ENCODE measurements around the gene DIS3L2.

DIS3L2 gene

DNA sequence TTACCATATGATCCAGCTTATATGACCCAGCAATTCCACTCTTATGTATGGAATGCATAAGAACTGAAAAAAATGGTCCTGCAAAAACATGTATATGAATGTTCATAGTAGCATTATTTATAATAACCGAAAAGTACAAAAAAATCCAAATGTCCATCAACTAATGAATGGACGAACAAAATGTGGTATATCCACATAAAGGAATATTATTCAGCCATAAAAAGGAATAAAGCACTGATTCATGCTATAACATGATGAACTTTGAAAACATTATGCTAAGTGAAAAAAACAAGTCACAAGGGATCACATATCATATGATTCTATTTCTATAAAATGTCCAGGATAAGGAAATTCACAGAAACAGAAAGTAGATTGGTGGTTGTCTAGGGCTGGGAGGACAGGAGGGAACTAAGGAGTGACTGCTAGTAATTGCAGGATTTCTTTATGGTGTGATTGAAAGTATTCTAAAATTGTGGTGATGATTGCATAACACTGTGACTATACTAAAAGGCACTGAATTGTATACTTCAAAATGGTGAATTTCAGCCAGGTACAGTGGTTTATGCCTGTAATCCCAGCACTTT is 10.0 kb upstream of the DIS3L2 start:
- H3K27ac ChIP-seq (ENCODE audit: low read depth, low read length) = no peak overlapping the region

DNA sequence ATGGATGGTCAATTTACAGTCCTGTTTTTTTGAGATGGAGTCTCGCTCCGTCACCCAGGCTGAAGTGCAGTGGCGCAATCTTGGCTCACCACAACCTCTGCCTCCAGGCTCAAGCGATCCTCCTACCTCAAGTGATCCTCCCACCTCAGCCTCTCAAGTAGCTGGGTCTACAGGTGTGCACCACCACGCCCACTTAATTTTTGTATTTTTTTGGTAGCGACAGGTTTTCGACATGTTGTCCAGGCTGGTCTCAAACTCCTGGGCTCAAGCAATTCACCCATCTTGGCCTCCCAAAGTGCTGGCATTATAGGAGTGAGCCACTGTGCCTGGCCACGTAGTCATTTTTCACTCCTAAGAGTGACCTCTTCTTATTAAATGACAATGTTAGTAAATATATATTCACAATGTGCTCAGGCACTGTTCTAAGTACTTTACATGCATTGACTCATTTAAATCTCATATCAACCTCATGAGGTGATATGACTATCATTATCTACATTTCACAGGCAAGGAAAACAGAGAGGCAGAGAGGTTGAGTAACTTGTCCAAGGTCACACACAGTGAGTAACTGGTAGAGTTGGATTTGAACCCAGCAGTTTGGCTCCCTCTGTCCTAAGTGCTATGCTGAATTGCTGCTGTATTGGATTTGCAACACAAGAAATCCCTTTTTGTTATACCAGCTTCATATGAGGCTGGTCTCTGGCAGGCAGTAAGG is 5.6 kb upstream of the DIS3L2 start:
- H3K4me1 ChIP-seq (ENCODE audit: control insufficient read depth in 5 of 5, insufficient read depth in 5 of 5, low read length in 5 of 5) = peaks cover 0 to 4% (median 3%) of the 10 kb centered on the region in 5 donors
- H3K36me3 ChIP-seq (ENCODE audit: control insufficient read depth in 5 of 5, insufficient read depth in 5 of 5, low read length in 5 of 5) = no peaks in the 10 kb centered on the region
- peaks cover 0 to 6% (median 0%) of the 10 kb centered on the region in 5 donors for H3K9me3 ChIP-seq (ENCODE audit: control insufficient read depth in 5 of 5, low read length in 5 of 5)
- H3K4me3 ChIP-seq (ENCODE audit: low read depth in 1 of 5, low read length in 5 of 5) = no peak overlapping the region
- H3K27me3 ChIP-seq (ENCODE audit: control insufficient read depth in 5 of 5, insufficient read depth in 4 of 5, low read length in 5 of 5) = peaks cover 0 to 7% (median 0%) of the 10 kb centered on the region in 5 donors
- no peak overlapping the region for H3K27ac ChIP-seq (ENCODE audit: low read depth, low read length)
- no peak overlapping the region for H3K9ac ChIP-seq (ENCODE audit: low read length in 5 of 5)

More for the DNA sequence above, 10.0 kb upstream of the DIS3L2 start:
- no peak overlapping the region for H3K4me3 ChIP-seq (ENCODE audit: low read depth in 1 of 5, low read length in 5 of 5)
- no peak overlapping the region for H3K9ac ChIP-seq (ENCODE audit: low read length in 5 of 5)
- H3K36me3 ChIP-seq (ENCODE audit: control insufficient read depth in 5 of 5, insufficient read depth in 5 of 5, low read length in 5 of 5) = no peaks in the 10 kb centered on the region
- peaks cover 0 to 6% (median 0%) of the 10 kb centered on the region in 5 donors for H3K9me3 ChIP-seq (ENCODE audit: control insufficient read depth in 5 of 5, low read length in 5 of 5)
- H3K4me1 ChIP-seq (ENCODE audit: control insufficient read depth in 5 of 5, insufficient read depth in 5 of 5, low read length in 5 of 5) = no peaks in the 10 kb centered on the region
- H3K27me3 ChIP-seq (ENCODE audit: control insufficient read depth in 5 of 5, insufficient read depth in 4 of 5, low read length in 5 of 5) = peaks cover 0 to 7% (median 0%) of the 10 kb centered on the region in 5 donors

DNA sequence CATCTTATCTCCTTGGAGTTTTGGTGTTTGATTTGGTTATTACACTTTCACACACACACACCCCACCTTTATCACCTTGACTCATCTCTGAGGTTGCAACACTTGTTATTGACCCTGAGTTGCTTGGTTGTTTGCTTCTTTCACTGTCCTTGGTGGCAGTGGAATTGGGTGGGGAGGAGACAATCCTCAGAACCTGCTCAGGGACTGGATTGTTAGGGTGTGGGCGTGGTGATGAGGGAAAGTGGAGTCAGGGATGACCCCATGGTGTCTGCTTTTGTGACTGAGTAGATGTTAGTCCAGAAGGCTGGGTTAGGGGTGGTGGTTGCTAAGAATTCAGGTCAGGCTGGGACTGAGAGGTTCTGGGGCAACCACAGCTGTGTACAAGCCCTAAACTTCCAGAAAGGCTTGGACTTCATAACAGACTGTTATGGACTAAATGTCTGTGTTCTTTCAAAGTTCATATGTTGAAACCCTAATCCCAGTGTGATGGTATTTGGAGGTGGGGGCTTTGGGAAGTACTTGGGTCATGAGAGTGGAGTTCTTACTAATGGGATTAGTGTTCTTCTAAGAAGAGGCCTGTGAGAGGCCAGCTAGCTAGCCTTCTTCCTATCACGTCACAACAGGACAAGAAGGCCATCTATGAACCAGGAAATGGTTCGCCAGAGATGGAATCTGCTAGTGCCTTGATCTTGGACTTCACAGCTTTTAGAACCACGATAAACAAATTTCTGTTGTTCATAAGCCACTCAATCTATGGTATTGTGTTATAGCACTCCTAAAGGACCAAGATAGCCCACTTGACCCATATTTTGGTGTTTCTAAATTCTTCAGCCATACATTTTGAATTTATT is 3.4 kb upstream of the DIS3L2 start:
- H3K27me3 ChIP-seq (ENCODE audit: control insufficient read depth in 5 of 5, insufficient read depth in 4 of 5, low read length in 5 of 5) = peaks cover 0 to 7% (median 0%) of the 10 kb centered on the region in 5 donors
- no peaks in the 10 kb centered on the region for H3K9me3 ChIP-seq (ENCODE audit: control insufficient read depth in 5 of 5, low read length in 5 of 5)
- no peaks in the 10 kb centered on the region for H3K36me3 ChIP-seq (ENCODE audit: control insufficient read depth in 5 of 5, insufficient read depth in 5 of 5, low read length in 5 of 5)
- H3K4me3 ChIP-seq (ENCODE audit: low read depth in 1 of 5, low read length in 5 of 5) = no peak overlapping the region
- peaks cover 0 to 18% (median 12%) of the 10 kb centered on the region in 5 donors for H3K4me1 ChIP-seq (ENCODE audit: control insufficient read depth in 5 of 5, insufficient read depth in 5 of 5, low read length in 5 of 5)
- no peak overlapping the region for H3K27ac ChIP-seq (ENCODE audit: low read depth, low read length)
- H3K9ac ChIP-seq (ENCODE audit: low read length in 5 of 5) = no peak overlapping the region

DNA sequence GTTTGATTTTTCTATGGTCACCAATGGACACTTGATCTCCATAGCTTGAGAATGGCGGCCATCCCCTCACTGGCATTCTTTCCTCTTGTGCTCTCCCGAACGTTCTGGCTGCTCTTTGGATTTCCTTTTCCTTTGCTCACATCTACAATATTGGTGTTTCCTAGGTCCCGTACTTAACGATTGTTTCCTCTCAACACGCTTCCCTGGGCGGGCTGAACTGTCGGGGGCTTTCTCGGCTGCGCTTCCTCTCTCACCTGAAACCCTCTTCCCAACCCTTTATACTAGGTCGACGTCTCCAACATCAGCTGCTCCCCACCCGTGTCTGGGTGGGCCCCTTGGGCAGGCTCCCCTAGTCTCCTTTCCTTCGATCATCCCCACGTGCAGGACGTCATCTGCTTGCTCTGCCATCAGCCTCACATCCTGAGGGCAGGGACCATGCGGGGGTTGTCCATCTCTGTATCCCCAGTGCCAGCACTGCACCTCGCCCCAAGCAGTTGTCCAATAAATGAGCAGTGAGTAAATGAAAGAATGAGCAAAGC is 634 bp upstream of the DIS3L2 start:
- Histone ChIP-seq H3K4me3 (ENCODE audit: low read depth in 1 of 5, low read length in 5 of 5) (peak overlapping the region; percentile 91 to 99 (median 97)), H3K4me1 (ENCODE audit: control insufficient read depth in 5 of 5, insufficient read depth in 5 of 5, low read length in 5 of 5) (peaks cover 0 to 18% (median 12%) of the 10 kb centered on the region in 5 donors), H3K27ac (ENCODE audit: low read depth, low read length) (peak overlapping the region; percentile 57), H3K9ac (ENCODE audit: low read length in 5 of 5) (peak overlapping the region in 4 of 5 donors; percentile 90 to 99 (median 96)), H3K9me3 (ENCODE audit: control insufficient read depth in 5 of 5, low read length in 5 of 5) (no peaks in the 10 kb centered on the region), H3K36me3 (ENCODE audit: control insufficient read depth in 5 of 5, insufficient read depth in 5 of 5, low read length in 5 of 5) (peaks cover 0 to 1% (median 0%) of the 10 kb centered on the region in 5 donors), H3K27me3 (ENCODE audit: control insufficient read depth in 5 of 5, insufficient read depth in 4 of 5, low read length in 5 of 5) (peaks cover 0 to 6% (median 0%) of the 10 kb centered on the region in 5 donors)

DNA sequence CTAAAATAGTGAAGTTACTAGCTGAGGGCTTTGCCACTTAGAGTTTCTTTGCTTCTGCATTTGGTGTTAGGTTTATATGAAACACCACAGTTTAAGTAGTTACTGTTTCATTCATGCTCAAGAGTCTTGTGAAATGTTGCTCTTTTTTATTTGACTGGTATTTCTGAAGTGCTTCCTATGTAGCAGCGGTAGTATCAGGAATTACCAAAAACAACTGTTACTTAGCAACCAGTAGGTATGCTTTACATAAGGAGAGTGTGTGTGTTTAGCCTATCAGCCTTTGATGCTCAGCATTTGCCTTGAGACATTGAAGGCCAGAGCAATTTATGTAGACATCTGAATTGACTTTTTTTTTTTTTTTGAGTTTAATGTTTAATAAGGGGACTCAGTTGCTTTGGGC is 3.6 kb downstream of the DIS3L2 start:
- H3K27me3 ChIP-seq (ENCODE audit: control insufficient read depth in 5 of 5, insufficient read depth in 4 of 5, low read length in 5 of 5) = no peaks in the 10 kb centered on the region
- H3K36me3 ChIP-seq (ENCODE audit: control insufficient read depth in 5 of 5, insufficient read depth in 5 of 5, low read length in 5 of 5) = peaks cover 0 to 2% (median 0%) of the 10 kb centered on the region in 5 donors
- H3K9me3 ChIP-seq (ENCODE audit: control insufficient read depth in 5 of 5, low read length in 5 of 5) = no peaks in the 10 kb centered on the region
- no peak overlapping the region for H3K27ac ChIP-seq (ENCODE audit: low read depth, low read length)
- peaks cover 0 to 21% (median 12%) of the 10 kb centered on the region in 5 donors for H3K4me1 ChIP-seq (ENCODE audit: control insufficient read depth in 5 of 5, insufficient read depth in 5 of 5, low read length in 5 of 5)
- no peak overlapping the region for H3K9ac ChIP-seq (ENCODE audit: low read length in 5 of 5)
- H3K4me3 ChIP-seq (ENCODE audit: low read depth in 1 of 5, low read length in 5 of 5) = no peak overlapping the region

DNA sequence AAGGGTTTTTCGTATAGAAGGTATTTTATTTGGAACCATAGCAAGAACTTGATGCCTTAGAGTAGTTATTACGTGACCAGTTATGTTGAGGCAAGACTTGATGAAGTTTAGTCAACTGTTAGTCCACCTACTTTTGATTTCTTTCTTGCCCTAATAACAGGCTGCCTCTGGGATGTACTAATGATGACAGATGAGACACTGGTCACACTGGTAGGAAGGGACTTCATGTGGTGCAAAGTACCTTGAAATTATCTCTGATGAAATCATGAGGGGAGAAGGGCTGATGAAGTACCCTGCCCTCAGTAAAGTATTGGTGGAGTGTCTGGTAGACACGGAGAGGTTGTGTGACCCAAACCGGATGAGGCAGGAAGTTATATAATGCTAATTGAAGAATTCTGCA is 5.4 kb downstream of the DIS3L2 start:
- H3K9ac ChIP-seq (ENCODE audit: low read length in 5 of 5) = no peak overlapping the region
- H3K27ac ChIP-seq (ENCODE audit: low read depth, low read length) = no peak overlapping the region
- H3K36me3 ChIP-seq (ENCODE audit: control insufficient read depth in 5 of 5, insufficient read depth in 5 of 5, low read length in 5 of 5) = peaks cover 0 to 2% (median 0%) of the 10 kb centered on the region in 5 donors
- no peaks in the 10 kb centered on the region for H3K9me3 ChIP-seq (ENCODE audit: control insufficient read depth in 5 of 5, low read length in 5 of 5)
- peaks cover 0 to 12% (median 4%) of the 10 kb centered on the region in 5 donors for H3K4me1 ChIP-seq (ENCODE audit: control insufficient read depth in 5 of 5, insufficient read depth in 5 of 5, low read length in 5 of 5)
- H3K27me3 ChIP-seq (ENCODE audit: control insufficient read depth in 5 of 5, insufficient read depth in 4 of 5, low read length in 5 of 5) = no peaks in the 10 kb centered on the region
- H3K4me3 ChIP-seq (ENCODE audit: low read depth in 1 of 5, low read length in 5 of 5) = no peak overlapping the region

DNA sequence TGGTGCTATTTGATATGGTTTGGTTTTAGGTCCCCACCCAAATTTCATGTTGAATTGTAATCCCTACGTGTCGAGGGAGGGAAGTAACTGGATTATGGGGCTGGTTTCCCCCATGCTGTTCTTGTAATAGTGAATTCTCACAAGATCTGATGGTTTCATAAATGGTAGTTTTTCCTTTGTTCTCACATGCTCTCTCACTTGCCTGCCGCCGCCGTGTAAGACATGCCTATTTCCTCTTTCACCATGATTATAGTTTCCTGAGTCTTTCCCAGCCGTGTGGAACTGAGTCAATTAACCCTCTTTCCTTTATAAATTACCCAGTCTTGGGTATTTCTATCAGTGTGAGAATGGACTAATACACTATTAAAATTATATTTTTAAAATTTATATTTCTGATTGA is 7.3 kb downstream of the DIS3L2 start:
- peaks cover 0 to 2% (median 0%) of the 10 kb centered on the region in 5 donors for H3K36me3 ChIP-seq (ENCODE audit: control insufficient read depth in 5 of 5, insufficient read depth in 5 of 5, low read length in 5 of 5)
- no peak overlapping the region for H3K27ac ChIP-seq (ENCODE audit: low read depth, low read length)
- no peak overlapping the region for H3K9ac ChIP-seq (ENCODE audit: low read length in 5 of 5)
- no peaks in the 10 kb centered on the region for H3K27me3 ChIP-seq (ENCODE audit: control insufficient read depth in 5 of 5, insufficient read depth in 4 of 5, low read length in 5 of 5)
- peaks cover 0 to 4% (median 0%) of the 10 kb centered on the region in 5 donors for H3K4me1 ChIP-seq (ENCODE audit: control insufficient read depth in 5 of 5, insufficient read depth in 5 of 5, low read length in 5 of 5)
- H3K4me3 ChIP-seq (ENCODE audit: low read depth in 1 of 5, low read length in 5 of 5) = no peak overlapping the region
- H3K9me3 ChIP-seq (ENCODE audit: control insufficient read depth in 5 of 5, low read length in 5 of 5) = no peaks in the 10 kb centered on the region

DNA sequence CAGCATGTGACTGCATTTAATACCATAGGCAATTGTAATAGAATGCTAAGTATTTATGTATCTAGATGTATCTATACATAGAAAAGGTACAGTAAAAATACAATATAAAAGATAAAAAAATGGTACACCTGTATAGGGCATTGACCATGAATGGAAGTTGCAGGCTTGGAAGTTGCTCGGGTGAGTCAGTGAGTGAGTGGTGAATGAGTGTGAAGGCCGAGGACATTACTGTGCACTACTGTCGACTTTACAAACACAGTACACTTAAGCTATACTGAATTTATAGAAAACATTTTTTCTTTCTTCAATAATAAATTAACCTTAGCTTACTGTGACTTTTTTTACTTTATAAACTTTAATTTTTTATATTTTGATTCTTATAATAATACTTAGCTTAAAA is 8.9 kb downstream of the DIS3L2 start:
- Histone ChIP-seq H3K36me3 (ENCODE audit: control insufficient read depth in 5 of 5, insufficient read depth in 5 of 5, low read length in 5 of 5) (peaks cover 0 to 2% (median 0%) of the 10 kb centered on the region in 5 donors), H3K4me1 (ENCODE audit: control insufficient read depth in 5 of 5, insufficient read depth in 5 of 5, low read length in 5 of 5) (peaks cover 0 to 7% (median 0%) of the 10 kb centered on the region in 5 donors), H3K4me3 (ENCODE audit: low read depth in 1 of 5, low read length in 5 of 5) (no peak overlapping the region), H3K27ac (ENCODE audit: low read depth, low read length) (no peak overlapping the region), H3K9ac (ENCODE audit: low read length in 5 of 5) (no peak overlapping the region), H3K9me3 (ENCODE audit: control insufficient read depth in 5 of 5, low read length in 5 of 5) (no peaks in the 10 kb centered on the region), H3K27me3 (ENCODE audit: control insufficient read depth in 5 of 5, insufficient read depth in 4 of 5, low read length in 5 of 5) (no peaks in the 10 kb centered on the region)

DNA sequence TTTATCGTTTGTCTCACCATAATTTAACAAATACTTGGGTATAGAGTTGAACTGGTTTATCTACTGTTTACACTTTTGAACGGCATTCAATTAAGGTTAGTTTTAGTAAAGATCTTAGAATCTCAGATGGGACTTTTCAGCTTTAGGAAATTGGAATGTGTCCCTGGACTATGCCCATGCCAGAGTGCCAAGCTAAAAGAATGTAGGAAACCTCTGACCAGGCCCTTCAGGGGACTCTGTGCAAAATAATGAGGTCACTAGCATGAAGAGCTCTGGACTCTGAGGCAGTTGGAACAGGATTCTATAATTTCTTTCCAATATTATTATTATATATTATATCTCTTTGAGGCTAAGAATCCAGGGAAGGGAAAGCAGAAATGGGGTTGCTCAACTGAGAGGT is 13.5 kb downstream of the DIS3L2 start:
- H3K36me3 ChIP-seq (ENCODE audit: control insufficient read depth in 5 of 5, insufficient read depth in 5 of 5, low read length in 5 of 5) = no peaks in the 10 kb centered on the region
- peaks cover 0 to 7% (median 0%) of the 10 kb centered on the region in 5 donors for H3K4me1 ChIP-seq (ENCODE audit: control insufficient read depth in 5 of 5, insufficient read depth in 5 of 5, low read length in 5 of 5)
- H3K4me3 ChIP-seq (ENCODE audit: low read depth in 1 of 5, low read length in 5 of 5) = no peak overlapping the region
- H3K27me3 ChIP-seq (ENCODE audit: control insufficient read depth in 5 of 5, insufficient read depth in 4 of 5, low read length in 5 of 5) = no peaks in the 10 kb centered on the region
- H3K9ac ChIP-seq (ENCODE audit: low read length in 5 of 5) = no peak overlapping the region
- H3K27ac ChIP-seq (ENCODE audit: low read depth, low read length) = no peak overlapping the region
- no peaks in the 10 kb centered on the region for H3K9me3 ChIP-seq (ENCODE audit: control insufficient read depth in 5 of 5, low read length in 5 of 5)

All from subcutaneous abdominal adipose tissue (tissue), 5 donors.